ENCODE data around the gene ZCCHC2.

The ZCCHC2 gene

GRCh38 chr18:62539284-62540165, 16.7 kb downstream of the ZCCHC2 start:
- DNase-seq = no peak

GRCh38 chr18:62543021-62543420, 20.2 kb downstream of the ZCCHC2 start:
- DNase-seq = no peak

- no peak for DNase-seq
These were observed 22.3 kb downstream of the ZCCHC2 start for GRCh38 chr18:62545098-62545497.

- DNase-seq = no peak
These were observed 26.9 kb downstream of the ZCCHC2 start for GRCh38 chr18:62549755-62550154.

- DNase-seq = no peak
These were observed 27.9 kb downstream of the ZCCHC2 start for GRCh38 chr18:62550746-62551145.

- DNase-seq = no peak
These were observed 29.2 kb downstream of the ZCCHC2 start for GRCh38 chr18:62551972-62552513.

- no peak for DNase-seq
These were observed 31.4 kb downstream of the ZCCHC2 start for GRCh38 chr18:62554061-62554815.

- DNase-seq = no peak
These were observed 32.3 kb downstream of the ZCCHC2 start for GRCh38 chr18:62555135-62555534.

GRCh38 chr18:62556397-62556796, 33.6 kb downstream of the ZCCHC2 start:
- DNase-seq = no peak

- DNase-seq = no peak
These were observed 35.3 kb downstream of the ZCCHC2 start for GRCh38 chr18:62558015-62558663.

- no peak for DNase-seq
These were observed 41.2 kb downstream of the ZCCHC2 start for GRCh38 chr18:62564044-62564443.

- DNase-seq = no peak
These were observed 43.4 kb downstream of the ZCCHC2 start for GRCh38 chr18:62566199-62566598.

- no peak for DNase-seq
These were observed 44.0 kb downstream of the ZCCHC2 start for GRCh38 chr18:62566818-62567217.

- DNase-seq = no peak
These were observed 46.3 kb downstream of the ZCCHC2 start for GRCh38 chr18:62569081-62569655.

- DNase-seq = no peak
These were observed 48.2 kb downstream of the ZCCHC2 start for GRCh38 chr18:62571037-62571436.

GRCh38 chr18:62571648-62572047, 48.8 kb downstream of the ZCCHC2 start:
- no peak for DNase-seq

- no peak for DNase-seq
These were observed 49.6 kb downstream of the ZCCHC2 start for GRCh38 chr18:62572456-62572855.

- no peak for DNase-seq
These were observed 52.0 kb downstream of the ZCCHC2 start for GRCh38 chr18:62574776-62575175.

- no peak for DNase-seq
These were observed 53.4 kb downstream of the ZCCHC2 start for GRCh38 chr18:62576271-62576670.

GRCh38 chr18:62576845-62577512, 54.2 kb downstream of the ZCCHC2 start:
- no peak for DNase-seq

GRCh38 chr18:62577765-62578164, 54.9 kb downstream of the ZCCHC2 start:
- no peak for DNase-seq

GRCh38 chr18:62578980-62579511, 56.2 kb downstream of the ZCCHC2 start:
- DNase-seq = no peak
